SK-N-SH (cell line): ENCODE measurements around the gene LAPTM5. TPM values are rescaled to one million over a fixed set of nuclear protein-coding genes. Genes with fewer than 3 reads are reported as not detected.

Experiments used
- CTCF ChIA-PET: fragments of 300-600, 350-600 bp; formaldehyde crosslinking; extraction: SDS; loops from one replicate; lab custom pipeline; 2021; lab: Yijun Ruan, JAX
- POLR2A ChIA-PET: fragments of 350-600 bp; sonication (Branson Sonifier 250); formaldehyde crosslinking; extraction: SDS; loops from one replicate; lab custom pipeline; 2020; ENCODE audit warnings: antibody characterized with exemption, inconsistent platforms; lab: Yijun Ruan, JAX
- DNase-seq: peaks from one replicate; pipeline ENCODE4 v3.0.0; 2012
- H2AFZ ChIP-seq: fragments of 200-600 bp; sonication (generic); 2 replicates; pipeline ENCODE4 v1.8.1; 2016; ENCODE audit warnings: antibody characterized with exemption, mild to moderate bottlenecking, low read depth
- H3F3A ChIP-seq: fragments of 200-600 bp; sonication (generic); replicated peaks from 2 replicates; pipeline ENCODE3; 2016; ENCODE audit warnings: antibody characterized with exemption, mild to moderate bottlenecking; ENCODE audit not compliant: insufficient read depth
- H3K27ac ChIP-seq, 2 experiments: fragments of 200-500 bp in 1 of 2; fragments of 200-600 bp in 1 of 2; sonication (Bioruptor generic) in 1 of 2; sonication (generic), shearing (Covaris generic) in 1 of 2; 2 replicates each; pipeline versions ENCODE4 v1.5.1 to v1.6.1; 2014 to 2016; ENCODE audit warnings: low read depth in 2 of 2, inconsistent platforms in 1 of 2, low read length in 1 of 2, mild to moderate bottlenecking in 1 of 2, mixed read lengths in 1 of 2
- H3K27me3 ChIP-seq: fragments of 200-600 bp; sonication (generic), shearing (Covaris generic); 2 replicates; pipeline ENCODE4 v1.6.1; 2016; ENCODE audit warnings: mixed run types; ENCODE audit not compliant: insufficient read depth
- H3K36me3 ChIP-seq, 2 experiments: fragments of 200-500 bp in 1 of 2; fragments of 200-600 bp in 1 of 2; sonication (Bioruptor generic) in 1 of 2; sonication (generic) in 1 of 2; replicated peaks in 1 of 2; 2 replicates each; pipeline versions ENCODE3 to v1.5.1; 2014 to 2016; ENCODE audit warnings: low read length in 1 of 2, mild to moderate bottlenecking in 1 of 2; ENCODE audit not compliant: insufficient read depth in 2 of 2, control insufficient read depth in 1 of 2
- H3K4me1 ChIP-seq, 2 experiments: fragments of 200-500 bp in 1 of 2; fragments of 200-600 bp in 1 of 2; sonication (Bioruptor generic) in 1 of 2; sonication (generic), shearing (Covaris generic) in 1 of 2; 2 replicates each; pipeline versions ENCODE4 v1.5.1 to v1.6.1; 2014 to 2016; ENCODE audit warnings: low read depth in 1 of 2, low read length in 1 of 2, mixed run types in 1 of 2; ENCODE audit not compliant: insufficient read depth in 2 of 2, control insufficient read depth in 1 of 2
- H3K4me2 ChIP-seq: fragments of 200-600 bp; sonication (generic), shearing (Covaris generic); 2 replicates; pipeline ENCODE4 v1.6.1; 2017; ENCODE audit warnings: mixed run types
- H3K4me3 ChIP-seq, 2 experiments: fragments of 200-500 bp in 1 of 2; fragments of 200-600 bp in 1 of 2; sonication (Bioruptor generic) in 1 of 2; sonication (generic), shearing (Covaris generic) in 1 of 2; 2 replicates each; pipeline versions ENCODE4 v1.5.1 to v1.8.1; 2014 to 2016; ENCODE audit warnings: low read depth in 2 of 2, inconsistent platforms in 1 of 2, low read length in 1 of 2, mild to moderate bottlenecking in 1 of 2, mixed read lengths in 1 of 2, moderate library complexity in 1 of 2
- H3K79me2 ChIP-seq: fragments of 200-600 bp; sonication (generic); 2 replicates; pipeline ENCODE4 v1.8.1; 2017; ENCODE audit warnings: mild to moderate bottlenecking; ENCODE audit not compliant: insufficient read depth
- H3K9ac ChIP-seq: fragments of 200-600 bp; sonication (generic); 2 replicates; pipeline ENCODE4 v1.6.1; 2017; ENCODE audit warnings: mixed run types
- H3K9me2 ChIP-seq: fragments of 200-600 bp; sonication (generic); 2 replicates; pipeline ENCODE4 v1.6.1; 2017; ENCODE audit warnings: mixed run types
- H3K9me3 ChIP-seq: fragments of 200-600 bp; sonication (generic); 2 replicates; pipeline ENCODE4 v1.6.1; 2017; ENCODE audit warnings: mixed run types, mild to moderate bottlenecking, moderate library complexity
- H4K20me1 ChIP-seq: fragments of 200-600 bp; sonication (generic); 2 replicates; pipeline ENCODE4 v1.6.1; 2017; ENCODE audit warnings: mild to moderate bottlenecking, mixed run types; ENCODE audit not compliant: insufficient read depth
- ELF1 ChIP-seq: IDR thresholded peaks from 2 replicates; pipeline ENCODE4 v1.4.0; 2012
- EP300 ChIP-seq, 2 experiments: IDR thresholded peaks; 2 replicates each; pipeline versions ENCODE4 v1.4.0 to v1.6.1; 2012; ENCODE audit warnings: borderline replicate concordance in 1 of 2, low read depth in 1 of 2, low read length in 1 of 2
- FOXJ3 ChIP-seq: sonication (generic); formaldehyde crosslinking; IDR thresholded peaks from 2 replicates; pipeline ENCODE4 v1.5.1; 2020; ENCODE audit warnings: mild to moderate bottlenecking, missing genetic modification reagents
- GABPA ChIP-seq: IDR thresholded peaks from 2 replicates; pipeline ENCODE4 v1.4.0; 2012; ENCODE audit warnings: low read depth, mild to moderate bottlenecking
- GATA2 ChIP-seq: sonication (generic); formaldehyde crosslinking; IDR thresholded peaks from 2 replicates; pipeline ENCODE4 v1.5.0; 2020; ENCODE audit warnings: mild to moderate bottlenecking, missing genetic modification reagents
- JUND ChIP-seq: IDR thresholded peaks from 2 replicates; pipeline ENCODE4 v1.4.0; 2012
- MEF2A ChIP-seq: IDR thresholded peaks from 2 replicates; pipeline ENCODE4 v1.4.0; 2012; ENCODE audit warnings: low read depth, borderline replicate concordance
- MXI1 ChIP-seq: IDR thresholded peaks from 2 replicates; pipeline ENCODE4 v1.6.1; 2012; ENCODE audit warnings: mild to moderate bottlenecking, low read depth, low read length, improper control_type of control experiment
- NFIC ChIP-seq: IDR thresholded peaks from 2 replicates; pipeline ENCODE4 v1.4.0; 2012; ENCODE audit warnings: borderline replicate concordance
- NRF1 ChIP-seq: IDR thresholded peaks from 2 replicates; pipeline ENCODE4 v1.6.1; 2012; ENCODE audit warnings: low read depth, mild to moderate bottlenecking, low read length
- PBX3 ChIP-seq: IDR thresholded peaks from 2 replicates; pipeline ENCODE4; 2012
- RAD21 ChIP-seq: IDR thresholded peaks from 2 replicates; pipeline ENCODE4 v1.6.1; 2012; ENCODE audit warnings: mild to moderate bottlenecking, low read length
- RCOR1 ChIP-seq: fragments of 150-350 bp; IDR thresholded peaks from 2 replicates; pipeline ENCODE4 v1.6.1; 2017; ENCODE audit warnings: antibody characterized with exemption, low read length
- RXRA ChIP-seq: IDR thresholded peaks from 2 replicates; pipeline ENCODE4 v1.4.0; 2012; ENCODE audit warnings: low read depth, mild to moderate bottlenecking, borderline replicate concordance
- SIN3A ChIP-seq: IDR thresholded peaks from 2 replicates; pipeline ENCODE4 v1.6.1; 2012; ENCODE audit warnings: low read depth, mild to moderate bottlenecking, low read length, moderate library complexity, borderline replicate concordance
- SMC3 ChIP-seq: IDR thresholded peaks from 2 replicates; pipeline ENCODE4 v1.6.1; 2012; ENCODE audit warnings: low read depth, low read length, improper control_type of control experiment
- TAF1 ChIP-seq: IDR thresholded peaks from 2 replicates; pipeline ENCODE4 v1.6.1; 2012; ENCODE audit warnings: low read depth, mild to moderate bottlenecking, low read length, moderate library complexity, borderline replicate concordance
- TEAD4 ChIP-seq: IDR thresholded peaks from 2 replicates; pipeline ENCODE4 v1.4.0; 2012; ENCODE audit warnings: mild to moderate bottlenecking, borderline replicate concordance; ENCODE audit not compliant: insufficient read depth
- USF2 ChIP-seq: fragments of 150-350 bp; IDR thresholded peaks from 2 replicates; pipeline ENCODE4 v1.6.1; 2017; ENCODE audit warnings: antibody characterized with exemption, low read length, low read depth, borderline replicate concordance
- YY1 ChIP-seq: IDR thresholded peaks from 2 replicates; pipeline ENCODE4 v1.4.0; 2012; ENCODE audit warnings: low read depth, mild to moderate bottlenecking
- WGBS: methylation state at CpG from one replicate; pipeline ENCODE4 v1.1.6; 2017; ENCODE audit warnings: low lambda C conversion rate; 5-methylcytosine and 5-hydroxymethylcytosine counted together
- polyA plus RNA-seq, 3 experiments: library from polyadenylated mRNA; depleted of rRNA; stranded (reverse); fragments of >200 nt; gene quantifications; 2 replicates each; pipeline ENCODE4 v1.2.3, GENCODE V29; 2012
- TF ChIP-seq, protein P1 (sequence below): IDR thresholded peaks from 2 replicates; pipeline ENCODE4 v1.4.0; 2012; ENCODE audit warnings: low read depth
- TF ChIP-seq, protein P2 (sequence below): fragments of 200-600 bp; sonication (generic); IDR thresholded peaks from 2 replicates; pipeline ENCODE4 v1.6.1; 2017; ENCODE audit warnings: antibody characterized with exemption, mild to moderate bottlenecking, moderate library complexity

Gene LAPTM5
- polyA plus RNA-seq, 1 of the 3 experiments (the other 2 are of a cell fraction), result 1.1 TPM

GRCh38 chr1:30764939-30765555 is 7.5 kb upstream of the LAPTM5 start:
- Histone ChIP-seq H3K79me2 (no peaks in the 10 kb centered on the region), H3K4me3 (no peak overlapping the region), H3K27me3 (no peaks in the 10 kb centered on the region), H3F3A (no peaks in the 10 kb centered on the region), H2AFZ (no peak overlapping the region), H3K27ac (no peak overlapping the region), H3K9ac (no peak overlapping the region)
- 93% methylated on average over 14 of the region's 18 CpGs for WGBS
- DNase-seq, result no peak
- ChIA-PET POLR2A (no interaction called here), CTCF (interaction anchor here (1.4 to 2.5 kb wide), 3 partner anchors 15 to 46 kb away, joined by 3 to 11 read pairs (median 10); no protein-coding TSS in a partner anchor)
- no peak for TF ChIP-seq TEAD4
- TF ChIP-seq, protein P1, sequence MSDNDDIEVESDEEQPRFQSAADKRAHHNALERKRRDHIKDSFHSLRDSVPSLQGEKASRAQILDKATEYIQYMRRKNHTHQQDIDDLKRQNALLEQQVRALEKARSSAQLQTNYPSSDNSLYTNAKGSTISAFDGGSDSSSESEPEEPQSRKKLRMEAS, result no peak
- no peak for TF ChIP-seq SMC3
- no peak for TF ChIP-seq MXI1
- TF ChIP-seq USF2, result no peak
- TF ChIP-seq GATA2, result no peak
- no peak for TF ChIP-seq RXRA
- TF ChIP-seq, protein P2, sequence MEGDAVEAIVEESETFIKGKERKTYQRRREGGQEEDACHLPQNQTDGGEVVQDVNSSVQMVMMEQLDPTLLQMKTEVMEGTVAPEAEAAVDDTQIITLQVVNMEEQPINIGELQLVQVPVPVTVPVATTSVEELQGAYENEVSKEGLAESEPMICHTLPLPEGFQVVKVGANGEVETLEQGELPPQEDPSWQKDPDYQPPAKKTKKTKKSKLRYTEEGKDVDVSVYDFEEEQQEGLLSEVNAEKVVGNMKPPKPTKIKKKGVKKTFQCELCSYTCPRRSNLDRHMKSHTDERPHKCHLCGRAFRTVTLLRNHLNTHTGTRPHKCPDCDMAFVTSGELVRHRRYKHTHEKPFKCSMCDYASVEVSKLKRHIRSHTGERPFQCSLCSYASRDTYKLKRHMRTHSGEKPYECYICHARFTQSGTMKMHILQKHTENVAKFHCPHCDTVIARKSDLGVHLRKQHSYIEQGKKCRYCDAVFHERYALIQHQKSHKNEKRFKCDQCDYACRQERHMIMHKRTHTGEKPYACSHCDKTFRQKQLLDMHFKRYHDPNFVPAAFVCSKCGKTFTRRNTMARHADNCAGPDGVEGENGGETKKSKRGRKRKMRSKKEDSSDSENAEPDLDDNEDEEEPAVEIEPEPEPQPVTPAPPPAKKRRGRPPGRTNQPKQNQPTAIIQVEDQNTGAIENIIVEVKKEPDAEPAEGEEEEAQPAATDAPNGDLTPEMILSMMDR, result no peak
- no peak for TF ChIP-seq FOXJ3 (CRISPR knock-in tag)
- TF ChIP-seq SIN3A, result no peak
- TF ChIP-seq, all 33 proteins: peak for 0
- peaks cover 7 to 21% of the 10 kb centered on the region in 2 experiments; a peak in 2 of 4 replicates for H3K4me1 ChIP-seq
- no peaks in the 10 kb centered on the region for H3K9me2 ChIP-seq
- H3K36me3 ChIP-seq, result no peaks in the 10 kb centered on the region
- H4K20me1 ChIP-seq, result no peaks in the 10 kb centered on the region
- no peaks in the 10 kb centered on the region for H3K9me3 ChIP-seq
- no peak overlapping the region for H3K4me2 ChIP-seq

DNA sequence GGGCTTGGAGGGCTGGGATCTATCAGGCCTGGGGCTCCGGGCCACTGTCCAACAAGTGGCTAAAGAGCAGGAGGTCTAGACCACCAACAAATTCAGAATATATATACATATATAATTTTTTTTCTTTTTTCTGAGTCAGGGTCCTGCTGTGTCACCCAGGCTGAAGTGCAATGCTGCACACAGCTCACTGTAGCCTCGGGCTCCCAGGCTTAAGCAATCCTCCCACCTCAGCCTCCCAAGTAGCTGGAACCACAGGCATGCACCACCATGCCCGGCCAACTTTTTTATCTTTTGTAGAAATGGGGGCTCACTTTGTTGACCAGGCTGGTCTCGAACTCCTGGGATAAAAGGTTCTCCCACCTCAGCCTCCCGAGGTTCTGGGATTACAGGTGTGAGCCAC is 6.8 kb upstream of the LAPTM5 start:
- Histone ChIP-seq H4K20me1 (no peaks in the 10 kb centered on the region), H3K27ac (no peak overlapping the region), H3K9ac (no peak overlapping the region), H3K4me2 (no peak overlapping the region), H3K9me2 (no peaks in the 10 kb centered on the region), H3F3A (no peaks in the 10 kb centered on the region), H3K9me3 (no peaks in the 10 kb centered on the region), H3K36me3 (no peaks in the 10 kb centered on the region), H3K79me2 (no peaks in the 10 kb centered on the region), H3K27me3 (no peaks in the 10 kb centered on the region), H3K4me3 (no peak overlapping the region), H2AFZ (no peak overlapping the region), H3K4me1 (peaks cover 7 to 21% of the 10 kb centered on the region in 2 experiments; a peak in 2 of 4 replicates)
- TF ChIP-seq EP300 (IDR thresholded peaks at IDR 0.05; ENCODE audit: borderline replicate concordance in 1 of 2, low read depth in 1 of 2, low read length in 1 of 2), result no peak
- TF ChIP-seq NRF1, result no peak
- no peak for TF ChIP-seq RCOR1
- TF ChIP-seq PBX3, result no peak
- no peak for TF ChIP-seq GABPA
- no peak for TF ChIP-seq NFIC
- TF ChIP-seq TEAD4, result no peak
- TF ChIP-seq, protein P1, result no peak
- TF ChIP-seq ELF1, result no peak
- no peak for TF ChIP-seq RAD21
- TF ChIP-seq GATA2, result no peak
- TF ChIP-seq RXRA, result no peak
- no peak for TF ChIP-seq TAF1
- no peak for TF ChIP-seq YY1
- TF ChIP-seq MEF2A, result no peak
- TF ChIP-seq JUND, result no peak
- no peak for DNase-seq
- ChIA-PET POLR2A (no interaction called here), CTCF (interaction anchor here (0.9 kb wide), 1 partner anchor 11 kb away, joined by 3 read pairs; no protein-coding TSS in a partner anchor)
- 91% methylated on average over 5 of the region's 5 CpGs for WGBS
